ENCODE measurements around the gene MAN1A1.

GRCh38 chr6:119170447-119171087 lies 179.0 kb downstream of the MAN1A1 start:
- no peak for TF ChIP-seq CTCF (conservative IDR thresholded peaks at IDR 0.05; ENCODE audit: low read depth, low read length)
- no peak for TF ChIP-seq EZH2 (IDR thresholded peaks at IDR 0.05; ENCODE audit: low read length, unreplicated experiment)

All from PC-3 (cell line).